ENCODE measurements around the gene NFATC2IP.
"Not testable (repeated sequence)": the region's sequence is repeated elsewhere in the genome, so short reads cannot be mapped to it uniquely, and the experiment has no call there.

NFATC2IP gene

DNA sequence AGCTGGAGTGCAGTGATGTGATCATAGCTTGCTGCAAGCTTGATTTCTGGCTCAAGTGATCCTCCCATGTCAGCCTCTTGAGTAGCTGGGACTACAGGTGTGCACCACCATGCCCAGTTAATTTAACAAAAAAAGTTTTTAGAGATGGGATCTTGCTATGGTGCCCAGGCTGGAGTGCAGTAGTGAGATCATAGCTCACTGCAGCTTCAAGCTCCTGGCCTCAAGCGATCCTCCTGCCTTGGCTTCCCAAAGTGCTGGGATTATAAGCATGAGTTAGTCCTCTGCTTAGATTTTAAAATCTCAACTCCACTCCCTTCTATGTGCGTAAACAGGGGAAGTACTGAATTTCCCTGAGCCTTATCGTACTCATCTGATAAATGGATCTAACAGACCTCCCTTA lies 32.0 kb upstream of the NFATC2IP start:
- Histone ChIP-seq H3K36me3 (replicated peaks) (no peaks in the 10 kb centered on the region), H3K4me1 (no peaks in the 10 kb centered on the region), H3K9me3 (no peaks in the 10 kb centered on the region), H3K4me3 (no peak overlapping the region), H3K27me3 (ENCODE audit: low read depth) (no peaks in the 10 kb centered on the region)
- in situ Hi-C loops (cut with MboI; ENCODE audit: low sequenced_read_pairs): no loop called here
- no peak for DNase-seq (ENCODE audit: low spot score in 2 of 2)

DNA sequence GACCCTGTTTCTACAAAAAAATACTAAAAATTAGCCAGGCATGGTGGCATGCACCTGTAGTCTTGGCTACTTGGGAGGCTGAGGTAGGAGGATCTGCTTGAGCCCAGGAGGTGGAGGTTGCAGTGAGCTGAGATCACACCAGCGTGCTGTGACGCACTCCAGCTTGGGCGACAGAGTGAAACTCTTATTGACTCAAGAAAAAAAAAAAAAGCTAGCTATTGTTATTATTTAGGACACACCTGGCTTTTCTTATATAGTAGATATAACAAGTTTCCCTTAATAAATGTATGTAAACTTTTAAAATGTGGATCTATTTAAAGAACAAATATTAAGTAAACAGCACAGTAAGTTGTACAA lies 27.5 kb upstream of the NFATC2IP start:
- Histone ChIP-seq H3K4me1 (no peaks in the 10 kb centered on the region; the same call in 1 of the 2 replicates), H3K36me3 (replicated peaks) (no peaks in the 10 kb centered on the region), H3K4me3 (no peak overlapping the region), H3K9me3 (no peaks in the 10 kb centered on the region), H3K27me3 (ENCODE audit: low read depth) (no peaks in the 10 kb centered on the region)
- in situ Hi-C loops (cut with MboI; ENCODE audit: low sequenced_read_pairs): no loop called here
- DNase-seq (ENCODE audit: low spot score in 2 of 2): no peak

DNA sequence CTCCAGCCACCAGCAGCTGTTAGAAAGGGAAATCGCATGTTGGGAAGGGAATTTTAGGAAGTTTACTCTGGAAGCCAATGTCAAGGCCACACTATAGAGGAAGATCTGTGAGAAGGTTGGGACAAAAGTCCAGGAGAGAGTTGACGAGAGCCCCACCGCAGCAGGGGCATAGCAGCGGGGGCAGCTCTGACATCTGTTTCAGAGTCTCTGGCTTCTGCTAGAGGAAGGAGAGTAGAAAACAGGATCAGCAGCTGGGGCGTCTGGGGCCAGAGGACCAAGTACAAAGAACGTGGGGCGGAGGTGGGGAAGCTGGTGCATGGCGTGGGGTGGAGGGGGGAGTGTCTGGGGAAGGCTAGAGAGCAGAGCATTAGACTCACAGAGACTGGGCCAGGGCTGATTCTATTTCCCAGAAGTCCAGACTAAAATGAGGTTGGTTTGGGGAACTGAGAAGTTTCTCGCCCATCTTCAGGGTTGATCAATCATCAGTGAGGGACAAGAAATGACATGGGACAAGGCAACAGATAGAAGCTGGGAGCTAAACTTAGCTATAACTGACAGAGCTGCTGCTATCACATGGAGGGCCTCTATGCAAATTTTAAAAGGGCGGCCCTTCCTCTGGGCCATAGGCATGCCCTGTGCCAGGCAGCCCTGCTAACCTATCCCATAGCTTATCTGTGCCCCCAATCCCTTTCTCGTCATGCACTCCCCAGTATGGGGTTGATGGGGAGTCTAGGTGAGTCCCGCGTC lies 26.9 kb upstream of the NFATC2IP start:
- in situ Hi-C loops (cut with MboI; ENCODE audit: low sequenced_read_pairs): no loop called here
- Histone ChIP-seq H3K4me3 (no peak overlapping the region), H3K36me3 (replicated peaks) (no peaks in the 10 kb centered on the region), H3K4me1 (no peaks in the 10 kb centered on the region; the same call in 1 of the 2 replicates), H3K9me3 (no peaks in the 10 kb centered on the region), H3K27me3 (ENCODE audit: low read depth) (no peaks in the 10 kb centered on the region)
- no peak for DNase-seq (ENCODE audit: low spot score in 2 of 2)

DNA sequence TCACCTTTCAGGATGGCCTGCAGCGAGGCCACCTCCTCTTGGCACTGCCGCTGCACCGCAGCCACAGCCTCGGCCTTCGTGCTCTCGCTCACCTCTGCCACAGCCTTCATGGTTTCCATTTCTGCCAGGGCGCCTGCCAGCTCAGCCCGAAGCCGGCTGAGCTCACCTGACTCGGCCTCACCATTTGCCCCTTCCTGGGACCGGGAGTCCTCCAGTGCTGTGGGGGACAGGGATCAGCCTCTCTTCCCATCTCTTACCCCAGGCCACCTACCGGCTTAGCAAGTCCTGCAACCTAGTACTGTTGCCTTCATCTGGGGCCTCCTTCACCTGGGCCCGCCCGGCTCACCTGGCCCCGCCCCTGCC lies 26.4 kb upstream of the NFATC2IP start:
- Histone ChIP-seq H3K9me3 (no peaks in the 10 kb centered on the region), H3K4me1 (no peaks in the 10 kb centered on the region; the same call in 1 of the 2 replicates), H3K4me3 (peak overlapping the region; percentile 87), H3K36me3 (replicated peaks) (no peaks in the 10 kb centered on the region), H3K27me3 (ENCODE audit: low read depth) (no peaks in the 10 kb centered on the region)
- no peak for DNase-seq (ENCODE audit: low spot score in 2 of 2)
- in situ Hi-C loops (cut with MboI; ENCODE audit: low sequenced_read_pairs): no loop called here

DNA sequence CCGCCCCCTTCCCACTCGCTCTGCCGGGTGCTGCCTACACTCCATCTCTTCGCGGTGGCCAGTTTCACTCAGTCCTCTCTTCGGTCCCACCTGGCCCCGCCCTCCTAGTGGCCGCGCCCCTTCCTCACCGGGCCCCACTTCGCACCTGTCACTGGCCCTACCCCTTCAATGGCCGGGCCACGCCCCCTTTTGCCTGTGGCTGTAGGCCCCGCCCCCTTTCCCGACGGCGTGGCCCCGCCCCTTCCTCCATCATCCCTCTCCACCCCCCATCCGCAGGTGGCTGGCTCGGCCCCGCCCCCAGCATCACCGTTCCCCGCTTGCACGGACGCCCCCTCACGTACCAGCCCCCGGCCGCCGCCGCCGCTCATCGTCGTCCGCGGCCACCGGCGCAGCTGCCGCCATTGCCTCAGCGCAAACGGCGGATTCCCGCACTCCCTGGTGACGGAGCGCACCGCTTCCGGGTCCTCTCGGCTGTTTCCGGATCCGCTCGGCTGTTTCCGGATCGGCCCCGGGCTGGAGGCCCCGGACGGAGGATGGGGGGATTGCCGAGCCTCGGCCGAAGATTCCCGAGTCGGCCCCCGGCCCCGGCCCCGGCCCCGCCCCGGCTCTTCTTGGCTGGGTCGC lies 25.9 kb upstream of the NFATC2IP start, which contains the start of gene RABEP2:
Gene RABEP2 (minus strand): TSS at position 477 of the 624 bp plus-strand sequence. CDS start 75 bp downstream, at position 402.
- no peaks in the 10 kb centered on the region; the same call in 1 of the 2 replicates for H3K4me1 ChIP-seq
- peak; percentile 85 to 98 for DNase-seq (ENCODE audit: low spot score in 2 of 2)
- in situ Hi-C loops (cut with MboI; ENCODE audit: low sequenced_read_pairs): no loop called here

DNA sequence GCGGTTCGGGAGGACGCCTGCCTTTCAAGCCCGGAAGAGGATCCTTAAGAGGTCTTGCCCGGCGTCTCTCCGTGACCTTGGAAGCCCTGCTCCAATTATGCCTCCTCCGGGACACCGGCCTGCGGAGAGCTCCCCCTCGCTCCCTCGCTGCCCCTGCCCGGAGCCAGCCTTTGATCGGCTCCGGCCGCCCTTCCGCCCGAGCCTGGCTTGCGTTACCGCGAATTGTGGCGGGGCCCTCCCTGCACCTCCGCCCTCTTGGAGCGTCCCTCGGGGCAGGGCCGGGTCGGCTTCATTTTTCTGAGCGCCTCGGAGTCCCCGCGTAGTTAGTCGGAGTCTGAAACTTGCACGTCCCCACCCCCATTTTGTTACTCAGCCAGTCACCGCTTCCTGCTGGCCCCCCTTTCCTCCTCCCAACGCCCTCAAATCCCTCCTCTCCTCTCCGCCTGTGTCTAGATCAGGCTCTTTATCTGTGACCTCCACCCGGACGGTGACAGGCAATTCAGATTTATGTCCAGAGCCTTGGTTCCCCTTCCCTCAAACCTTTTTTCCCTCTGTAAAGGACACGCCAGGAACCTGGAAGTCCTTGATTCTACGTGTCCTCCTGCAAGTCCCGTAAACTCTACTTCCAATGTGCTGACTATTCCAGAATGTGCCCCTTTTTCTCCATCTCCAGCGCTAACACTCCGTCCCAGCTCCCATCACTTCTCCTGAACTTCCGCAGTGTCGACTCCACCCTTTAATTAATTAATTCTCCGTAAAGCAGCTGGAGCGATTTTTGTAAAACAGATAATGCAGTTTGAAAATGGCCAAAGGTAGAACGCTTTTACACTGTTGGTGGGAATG lies 25.1 kb upstream of the NFATC2IP start:
- H3K4me3 ChIP-seq: peak overlapping the region; percentile 87
- H3K9me3 ChIP-seq: no peaks in the 10 kb centered on the region
- H3K27me3 ChIP-seq (ENCODE audit: low read depth): no peaks in the 10 kb centered on the region
- no peaks in the 10 kb centered on the region for H3K36me3 ChIP-seq (replicated peaks)
- in situ Hi-C loops (cut with MboI; ENCODE audit: low sequenced_read_pairs): no loop called here
- DNase-seq (ENCODE audit: low spot score in 2 of 2): peak; percentile 68 to 90
- H3K4me1 ChIP-seq: no peaks in the 10 kb centered on the region; the same call in 1 of the 2 replicates

More for the DNA sequence above, 25.9 kb upstream of the NFATC2IP start, which contains the start of gene RABEP2:
- Histone ChIP-seq H3K4me3 (peak within 1 kb of the TSS; percentile 87), H3K9me3 (no peaks in the 10 kb centered on the region), H3K36me3 (replicated peaks) (no peaks in the 10 kb centered on the region), H3K27me3 (ENCODE audit: low read depth) (no peaks in the 10 kb centered on the region)

DNA sequence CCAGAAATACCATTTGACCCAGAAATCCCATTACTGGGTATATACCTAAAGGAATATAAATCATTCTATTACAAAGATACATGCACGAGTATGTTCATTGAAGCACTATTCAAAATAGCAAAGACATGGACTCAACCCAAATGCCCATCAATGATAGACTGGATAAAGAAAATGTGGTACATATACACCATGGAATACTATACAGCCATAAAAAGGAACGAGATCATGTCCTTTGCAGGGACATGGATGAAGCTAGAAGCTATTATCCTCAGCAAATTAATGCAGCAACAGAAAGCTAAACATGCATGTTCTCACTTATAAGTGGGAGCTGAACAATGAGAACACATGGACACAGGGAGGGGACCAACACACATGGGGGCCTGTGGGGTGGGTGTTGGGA lies 24.5 kb upstream of the NFATC2IP start:
- H3K36me3 ChIP-seq (replicated peaks); H3K27me3 ChIP-seq (ENCODE audit: low read depth); DNase-seq (ENCODE audit: low spot score in 2 of 2); in situ Hi-C loops (cut with MboI; ENCODE audit: low sequenced_read_pairs); H3K9me3 ChIP-seq; H3K4me1 ChIP-seq: not testable (repeated sequence)
- peak overlapping the region; percentile 87; the same call in 1 of the 2 replicates for H3K4me3 ChIP-seq

DNA sequence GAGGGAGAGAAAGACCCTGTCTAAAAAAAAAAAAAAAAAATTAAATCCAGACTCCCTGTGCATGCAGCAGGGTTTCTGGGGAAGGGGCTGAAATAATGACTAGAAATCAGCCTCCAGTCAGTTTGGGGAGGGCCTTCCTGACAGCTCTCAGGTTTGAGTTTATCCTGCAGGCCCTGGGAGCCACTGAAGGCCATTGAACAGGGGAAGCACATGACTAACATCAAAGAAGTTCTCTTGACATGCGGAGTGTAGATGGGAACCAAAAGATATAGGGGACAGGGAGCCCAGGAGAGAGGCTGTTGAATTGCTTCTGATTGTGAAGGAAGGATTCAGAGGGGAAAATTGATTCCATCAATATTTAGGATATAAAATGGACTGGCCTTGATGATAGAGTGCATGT lies 22.9 kb upstream of the NFATC2IP start:
- DNase-seq (ENCODE audit: low spot score in 2 of 2): no peak
- in situ Hi-C loops (cut with MboI; ENCODE audit: low sequenced_read_pairs): no loop called here
- Histone ChIP-seq H3K4me1 (no peaks in the 10 kb centered on the region; the same call in 1 of the 2 replicates), H3K27me3 (ENCODE audit: low read depth) (no peaks in the 10 kb centered on the region), H3K4me3 (no peak overlapping the region), H3K36me3 (replicated peaks) (no peaks in the 10 kb centered on the region), H3K9me3 (no peaks in the 10 kb centered on the region)

DNA sequence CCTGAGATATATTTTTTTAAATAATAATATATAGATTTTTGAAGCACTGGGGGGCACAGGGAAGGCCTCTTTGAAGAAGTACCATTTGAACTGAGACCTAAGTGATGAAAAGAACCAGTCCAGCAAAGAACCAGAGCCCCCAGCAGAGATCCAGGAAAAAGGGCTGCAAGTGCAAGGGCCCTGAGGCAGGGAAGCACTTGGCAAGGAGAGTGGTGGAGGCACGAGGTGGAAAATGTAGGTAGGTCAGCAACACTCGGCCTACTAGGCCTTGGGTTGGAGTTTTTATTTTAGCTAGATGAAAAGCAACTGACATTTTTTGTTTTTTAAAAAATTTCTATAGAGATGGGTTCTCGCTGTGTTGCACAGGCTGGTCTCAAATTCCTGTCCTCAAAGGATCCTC lies 20.5 kb upstream of the NFATC2IP start:
- in situ Hi-C loops (cut with MboI; ENCODE audit: low sequenced_read_pairs): no loop called here
- H3K27me3 ChIP-seq (ENCODE audit: low read depth): no peaks in the 10 kb centered on the region
- no peak for DNase-seq (ENCODE audit: low spot score in 2 of 2)
- H3K4me1 ChIP-seq: no peaks in the 10 kb centered on the region
- no peak overlapping the region for H3K4me3 ChIP-seq
- no peaks in the 10 kb centered on the region for H3K36me3 ChIP-seq (replicated peaks)
- H3K9me3 ChIP-seq: no peaks in the 10 kb centered on the region

DNA sequence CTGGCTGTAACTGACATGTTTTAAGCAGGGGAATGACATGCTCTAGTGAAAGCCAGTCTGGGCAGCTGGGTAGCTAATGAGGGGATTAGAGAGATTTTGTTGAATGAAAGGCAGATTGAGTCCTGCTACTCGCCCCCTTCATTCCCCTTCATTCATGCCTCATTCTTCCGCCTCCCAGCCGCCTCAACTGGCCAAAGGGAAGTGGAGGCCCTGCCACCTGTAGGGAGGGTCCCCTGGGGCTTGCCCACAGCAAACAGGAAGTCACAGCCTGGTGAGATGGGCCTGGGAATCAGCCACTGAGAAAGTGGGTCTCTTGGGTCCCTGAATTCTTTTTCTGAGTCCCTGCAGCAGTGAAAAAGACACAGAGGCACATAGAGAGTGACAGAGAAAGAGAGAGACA lies 20.1 kb upstream of the NFATC2IP start:
- no peaks in the 10 kb centered on the region for H3K36me3 ChIP-seq (replicated peaks)
- in situ Hi-C loops (cut with MboI; ENCODE audit: low sequenced_read_pairs): no loop called here
- H3K4me3 ChIP-seq: no peak overlapping the region
- H3K9me3 ChIP-seq: no peaks in the 10 kb centered on the region
- DNase-seq (ENCODE audit: low spot score in 2 of 2): peak; percentile 24 to 55
- no peaks in the 10 kb centered on the region for H3K4me1 ChIP-seq
- H3K27me3 ChIP-seq (ENCODE audit: low read depth): no peaks in the 10 kb centered on the region

DNA sequence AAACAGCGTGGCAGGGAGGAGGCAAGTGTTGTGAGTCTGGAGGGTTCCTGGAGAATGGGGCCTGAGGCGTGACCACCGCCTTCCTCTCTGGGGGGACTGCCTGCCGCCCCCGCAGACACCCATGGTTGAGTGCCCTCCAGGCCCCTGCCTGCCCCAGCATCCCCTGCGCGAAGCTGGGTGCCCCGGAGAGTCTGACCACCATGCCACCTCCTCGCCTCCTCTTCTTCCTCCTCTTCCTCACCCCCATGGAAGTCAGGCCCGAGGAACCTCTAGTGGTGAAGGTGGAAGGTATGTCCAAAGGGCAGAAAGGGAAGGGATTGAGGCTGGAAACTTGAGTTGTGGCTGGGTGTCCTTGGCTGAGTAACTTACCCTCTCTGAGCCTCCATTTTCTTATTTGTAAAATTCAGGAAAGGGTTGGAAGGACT lies 18.9 kb upstream of the NFATC2IP start, which contains the start of gene CD19:
Gene CD19 (plus strand): TSS at position 171 of the 425 bp plus-strand sequence. CDS start 30 bp downstream, at position 201.
- in situ Hi-C loops (cut with MboI; ENCODE audit: low sequenced_read_pairs): no loop called here
- no peak within 1 kb of the TSS for H3K4me3 ChIP-seq

DNA sequence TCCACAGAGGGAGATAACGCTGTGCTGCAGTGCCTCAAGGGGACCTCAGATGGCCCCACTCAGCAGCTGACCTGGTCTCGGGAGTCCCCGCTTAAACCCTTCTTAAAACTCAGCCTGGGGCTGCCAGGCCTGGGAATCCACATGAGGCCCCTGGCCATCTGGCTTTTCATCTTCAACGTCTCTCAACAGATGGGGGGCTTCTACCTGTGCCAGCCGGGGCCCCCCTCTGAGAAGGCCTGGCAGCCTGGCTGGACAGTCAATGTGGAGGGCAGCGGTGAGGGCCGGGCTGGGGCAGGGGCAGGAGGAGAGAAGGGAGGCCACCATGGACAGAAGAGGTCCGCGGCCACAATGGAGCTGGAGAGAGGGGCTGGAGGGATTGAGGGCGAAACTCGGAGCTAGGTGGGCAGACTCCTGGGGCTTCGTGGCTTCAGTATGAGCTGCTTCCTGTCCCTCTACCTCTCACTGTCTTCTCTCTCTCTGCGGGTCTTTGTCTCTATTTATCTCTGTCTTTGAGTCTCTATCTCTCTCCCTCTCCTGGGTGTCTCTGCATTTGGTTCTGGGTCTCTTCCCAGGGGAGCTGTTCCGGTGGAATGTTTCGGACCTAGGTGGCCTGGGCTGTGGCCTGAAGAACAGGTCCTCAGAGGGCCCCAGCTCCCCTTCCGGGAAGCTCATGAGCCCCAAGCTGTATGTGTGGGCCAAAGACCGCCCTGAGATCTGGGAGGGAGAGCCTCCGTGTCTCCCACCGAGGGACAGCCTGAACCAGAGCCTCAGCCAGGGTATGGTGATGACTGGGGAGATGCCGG lies 18.2 kb upstream of the NFATC2IP start:
- no peaks in the 10 kb centered on the region for H3K27me3 ChIP-seq (ENCODE audit: low read depth)
- in situ Hi-C loops (cut with MboI; ENCODE audit: low sequenced_read_pairs): no loop called here
- H3K4me1 ChIP-seq: peaks cover 2% of the 10 kb centered on the region; the same call in 1 of the 2 replicates
- DNase-seq (ENCODE audit: low spot score in 2 of 2): no peak
- H3K9me3 ChIP-seq: no peaks in the 10 kb centered on the region
- H3K4me3 ChIP-seq: no peak overlapping the region
- no peaks in the 10 kb centered on the region for H3K36me3 ChIP-seq (replicated peaks)

More for the DNA sequence above, 18.9 kb upstream of the NFATC2IP start, which contains the start of gene CD19:
- Histone ChIP-seq H3K9me3 (no peaks in the 10 kb centered on the region), H3K27me3 (ENCODE audit: low read depth) (no peaks in the 10 kb centered on the region), H3K36me3 (replicated peaks) (no peaks in the 10 kb centered on the region), H3K4me1 (peaks cover 2% of the 10 kb centered on the region; the same call in 1 of the 2 replicates)
- no peak for DNase-seq (ENCODE audit: low spot score in 2 of 2)

DNA sequence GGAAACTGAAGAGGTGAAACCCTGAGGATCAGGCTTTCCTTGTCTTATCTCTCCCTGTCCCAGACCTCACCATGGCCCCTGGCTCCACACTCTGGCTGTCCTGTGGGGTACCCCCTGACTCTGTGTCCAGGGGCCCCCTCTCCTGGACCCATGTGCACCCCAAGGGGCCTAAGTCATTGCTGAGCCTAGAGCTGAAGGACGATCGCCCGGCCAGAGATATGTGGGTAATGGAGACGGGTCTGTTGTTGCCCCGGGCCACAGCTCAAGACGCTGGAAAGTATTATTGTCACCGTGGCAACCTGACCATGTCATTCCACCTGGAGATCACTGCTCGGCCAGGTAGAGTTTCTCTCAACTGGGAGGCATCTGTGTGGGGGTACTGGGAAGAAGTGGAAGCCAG lies 17.6 kb upstream of the NFATC2IP start:
- Histone ChIP-seq H3K4me3 (no peak overlapping the region), H3K4me1 (peaks cover 2% of the 10 kb centered on the region; the same call in 1 of the 2 replicates), H3K36me3 (replicated peaks) (no peaks in the 10 kb centered on the region), H3K9me3 (no peaks in the 10 kb centered on the region), H3K27me3 (ENCODE audit: low read depth) (no peaks in the 10 kb centered on the region)
- no peak for DNase-seq (ENCODE audit: low spot score in 2 of 2)
- in situ Hi-C loops (cut with MboI; ENCODE audit: low sequenced_read_pairs): no loop called here
